ENCODE results near the gene EPHX1.
"Not testable (repeated sequence)": the region's sequence is repeated elsewhere in the genome, so short reads cannot be mapped to it uniquely, and the experiment has no call there.

The EPHX1 gene

GRCh38 chr1:225777058-225777582, 32.8 kb upstream of the EPHX1 start:
- DNase-seq (ENCODE audit: low read depth in 2 of 3, low spot score in 2 of 3) = peak in 1 of 3 experiments; percentile 6

DNA sequence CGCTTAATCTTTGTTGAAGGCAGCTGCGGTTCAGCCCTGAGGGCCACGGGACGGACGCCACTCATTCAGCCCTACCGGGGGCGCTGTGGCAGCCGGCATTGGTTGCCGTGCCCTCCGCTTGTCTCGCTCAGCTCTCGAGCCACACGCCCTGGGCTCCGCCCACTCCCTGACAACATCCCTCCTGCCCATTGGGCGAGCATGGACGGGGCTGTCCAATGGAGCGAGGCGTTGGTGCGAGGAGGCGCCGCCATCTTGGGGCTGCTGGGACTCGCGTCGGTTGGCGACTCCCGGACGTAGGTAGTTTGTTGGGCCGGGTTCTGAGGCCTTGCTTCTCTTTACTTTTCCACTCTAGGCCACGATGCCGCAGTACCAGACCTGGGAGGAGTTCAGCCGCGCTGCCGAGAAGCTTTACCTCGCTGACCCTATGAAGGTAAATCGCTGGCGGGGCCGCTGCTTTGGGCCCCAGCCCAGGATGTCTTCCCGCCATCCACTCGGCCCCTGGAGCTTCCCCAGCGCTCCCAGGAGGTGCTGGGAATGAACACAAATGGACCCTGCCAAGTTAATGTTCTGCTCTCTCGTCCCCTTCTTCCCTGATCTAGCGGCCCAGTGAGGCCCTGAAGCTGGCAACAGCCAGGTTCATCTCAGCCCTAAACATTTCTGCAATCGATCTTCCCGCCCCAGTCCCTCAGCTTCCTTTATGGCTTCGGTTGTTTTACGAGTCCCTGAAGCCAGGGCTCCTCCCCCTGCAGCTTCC, 32.2 kb upstream of the EPHX1 start, which contains the start of gene SRP9:
Gene SRP9 (plus strand): TSS at position 244 of the 754 bp plus-strand sequence. CDS start 115 bp downstream, at position 359.
- DNase-seq (ENCODE audit: low read depth in 2 of 3, low spot score in 2 of 3) = peak; percentile 90 to 94 (median 94)

- DNase-seq (ENCODE audit: low read depth in 2 of 3, low spot score in 2 of 3) = no peak
Observed at GRCh38 chr1:225778337-225778669, 31.6 kb upstream of the EPHX1 start.

GRCh38 chr1:225779165-225779564, 30.8 kb upstream of the EPHX1 start:
- DNase-seq (ENCODE audit: low read depth in 2 of 3, low spot score in 2 of 3) = not testable (repeated sequence)

GRCh38 chr1:225780134-225780533, 29.8 kb upstream of the EPHX1 start:
- no peak for DNase-seq (ENCODE audit: low read depth in 2 of 3, low spot score in 2 of 3)

DNA sequence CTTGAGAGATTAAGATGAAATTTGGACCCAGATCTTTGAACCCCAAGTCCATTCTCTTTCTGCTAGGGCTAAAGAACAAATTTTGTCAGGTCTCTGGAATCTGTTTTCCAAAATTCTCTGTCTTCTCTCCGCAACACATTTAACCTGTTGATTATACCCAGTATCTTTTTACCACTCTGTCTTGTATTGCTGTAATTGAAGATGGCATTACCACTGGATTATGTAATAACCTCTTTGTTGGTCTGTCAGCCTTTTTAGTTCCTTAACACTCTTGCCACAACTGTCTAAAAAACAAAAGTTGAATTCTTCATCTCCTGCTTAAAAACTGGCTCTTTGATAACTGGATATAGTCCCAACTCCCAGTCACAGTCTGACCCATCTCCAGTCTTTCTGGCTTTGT, 29.3 kb upstream of the EPHX1 start:
- DNase-seq (ENCODE audit: low read depth in 2 of 3, low spot score in 2 of 3) = no peak

DNA sequence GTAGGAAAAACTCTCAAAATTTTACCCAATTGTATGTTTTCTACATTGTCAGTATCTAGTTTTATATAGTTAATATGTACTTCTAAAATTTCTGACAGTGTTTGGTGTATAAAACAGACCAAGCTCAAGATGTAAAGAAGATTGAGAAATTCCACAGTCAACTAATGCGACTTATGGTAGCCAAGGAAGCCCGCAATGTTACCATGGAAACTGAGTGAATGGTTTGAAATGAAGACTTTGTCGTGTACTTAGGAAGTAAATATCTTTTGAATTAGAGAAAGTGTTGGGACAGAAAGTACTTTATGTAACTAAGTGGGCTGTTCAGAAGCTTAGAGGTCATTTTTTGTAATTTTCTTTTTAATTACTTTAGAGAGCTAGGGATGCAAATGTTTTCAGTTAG, 20.8 kb upstream of the EPHX1 start:
- not testable (repeated sequence) for DNase-seq (ENCODE audit: low read depth in 2 of 3, low spot score in 2 of 3)

DNA sequence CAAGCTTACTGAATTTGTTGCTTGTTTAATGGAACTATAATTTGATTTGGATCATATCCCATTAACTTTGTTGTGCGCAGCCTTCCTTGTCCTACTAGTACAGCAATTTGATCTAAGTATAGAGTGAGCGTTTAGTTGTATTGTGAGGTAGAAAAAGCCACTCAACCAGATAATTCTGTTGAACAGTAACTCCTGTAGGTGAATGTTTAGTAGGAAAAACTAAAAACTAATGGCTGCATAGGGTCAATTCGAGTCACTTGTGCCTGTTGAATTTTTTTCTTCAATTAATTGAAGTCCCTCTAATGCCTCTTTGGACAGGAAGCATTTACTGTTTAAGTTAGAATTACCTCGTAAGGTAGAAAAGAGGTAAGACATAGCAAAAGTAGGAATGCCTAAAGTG, 15.0 kb upstream of the EPHX1 start:
- no peak for DNase-seq (ENCODE audit: low read depth in 2 of 3, low spot score in 2 of 3)

GRCh38 chr1:225796097-225796496, 13.8 kb upstream of the EPHX1 start:
- DNase-seq (ENCODE audit: low read depth in 2 of 3, low spot score in 2 of 3) = not testable (repeated sequence)

- DNase-seq (ENCODE audit: low read depth in 2 of 3, low spot score in 2 of 3) = not testable (repeated sequence)
Observed at GRCh38 chr1:225801146-225801545, 8.8 kb upstream of the EPHX1 start.

- no peak for DNase-seq (ENCODE audit: low read depth in 2 of 3, low spot score in 2 of 3)
Observed at GRCh38 chr1:225806249-225806648, 3.7 kb upstream of the EPHX1 start.

- DNase-seq (ENCODE audit: low read depth in 2 of 3, low spot score in 2 of 3) = not testable (repeated sequence)
Observed at GRCh38 chr1:225806736-225807135, 3.2 kb upstream of the EPHX1 start.

GRCh38 chr1:225808136-225808535, 1.8 kb upstream of the EPHX1 start:
- no peak for DNase-seq (ENCODE audit: low read depth in 2 of 3, low spot score in 2 of 3)

DNA sequence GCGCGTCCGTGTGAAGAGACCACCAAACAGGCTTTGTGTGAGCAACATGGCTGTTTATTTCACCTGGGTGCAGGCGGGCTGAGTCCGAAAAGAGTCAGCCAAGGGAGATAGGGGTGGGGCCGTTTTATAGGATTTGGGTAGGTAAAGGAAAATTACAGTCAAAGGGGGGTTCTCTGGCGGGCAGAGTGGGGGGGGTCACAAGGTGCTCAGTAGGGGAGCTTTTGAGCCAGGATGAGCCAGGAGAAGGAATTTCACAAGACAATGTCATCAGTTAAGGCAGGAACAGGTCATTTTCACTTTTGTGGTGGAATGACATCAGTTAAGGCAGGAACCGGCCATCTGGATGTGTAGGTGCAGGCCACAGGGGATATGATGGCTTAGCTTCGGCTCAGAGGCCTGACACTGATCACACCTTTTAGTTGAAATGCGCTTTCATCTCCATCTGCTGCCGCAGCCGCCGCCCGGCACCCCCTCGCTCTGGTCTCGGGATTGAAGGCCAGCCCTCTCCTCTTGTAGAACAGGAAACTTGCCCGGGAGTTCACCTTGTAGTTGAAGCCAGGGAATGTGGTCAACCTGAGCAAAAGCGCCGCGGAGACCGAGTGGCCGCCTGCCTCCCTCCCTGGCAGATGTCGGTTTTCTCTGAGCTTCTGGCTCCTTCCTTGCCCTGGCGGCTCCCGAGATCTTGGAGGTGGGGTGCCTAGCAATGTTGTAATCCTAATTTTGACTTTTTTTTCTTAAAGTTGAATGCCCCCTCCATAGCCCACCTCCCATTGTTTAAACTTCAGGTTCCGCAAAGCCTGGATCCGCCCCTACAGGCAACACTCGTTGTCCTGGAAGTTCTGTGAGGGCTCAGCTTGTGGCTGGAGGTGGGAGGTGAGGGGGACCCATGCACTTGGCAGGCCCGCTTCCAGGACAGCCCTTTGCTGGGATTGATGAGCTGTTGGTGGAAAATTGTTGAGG, 935 bp downstream of the EPHX1 start:
- DNase-seq (ENCODE audit: low read depth in 2 of 3, low spot score in 2 of 3) = not testable (repeated sequence)

GRCh38 chr1:225811622-225812487, 1.9 kb downstream of the EPHX1 start:
- DNase-seq (ENCODE audit: low read depth in 2 of 3, low spot score in 2 of 3) = no peak

DNA sequence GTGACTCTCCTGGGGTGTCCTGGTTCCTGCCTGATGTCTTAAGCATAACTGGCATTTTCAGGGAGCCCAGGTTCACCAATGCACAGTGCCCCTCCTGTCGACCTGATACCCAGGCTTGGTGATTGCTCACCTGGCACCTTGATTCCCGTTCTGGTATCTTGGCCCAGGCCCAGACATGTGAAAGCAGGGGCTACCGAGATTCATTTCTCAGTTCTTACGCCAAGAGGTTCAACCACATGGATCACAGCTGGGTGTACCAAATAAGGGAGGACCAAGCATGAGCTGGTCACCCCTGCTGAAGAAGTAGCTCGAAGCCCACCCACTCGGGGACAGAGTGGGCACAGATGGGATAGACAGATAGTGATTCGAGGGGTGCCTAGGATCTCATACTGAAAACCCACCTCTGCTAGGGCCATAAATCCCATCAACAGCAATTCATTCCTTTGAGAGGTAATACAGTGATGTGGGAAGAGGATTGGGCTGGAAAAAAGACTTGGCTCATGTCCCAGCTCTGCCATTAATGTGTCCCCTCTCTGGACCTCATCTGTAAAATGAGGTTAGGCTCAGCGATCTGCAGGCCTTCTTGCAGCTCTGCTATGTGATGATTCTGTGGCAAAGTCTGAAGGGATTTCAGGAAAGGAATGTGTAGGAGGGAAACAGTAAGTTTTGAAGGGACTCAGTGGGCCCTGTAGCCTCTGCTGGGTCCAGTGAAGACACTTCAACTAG, 2.7 kb downstream of the EPHX1 start:
- no peak for DNase-seq (ENCODE audit: low read depth in 2 of 3, low spot score in 2 of 3)

- DNase-seq (ENCODE audit: low read depth in 2 of 3, low spot score in 2 of 3) = no peak
Observed at GRCh38 chr1:225813214-225813964, 3.5 kb downstream of the EPHX1 start.

GRCh38 chr1:225814381-225814780, 4.5 kb downstream of the EPHX1 start:
- no peak for DNase-seq (ENCODE audit: low read depth in 2 of 3, low spot score in 2 of 3)

DNA sequence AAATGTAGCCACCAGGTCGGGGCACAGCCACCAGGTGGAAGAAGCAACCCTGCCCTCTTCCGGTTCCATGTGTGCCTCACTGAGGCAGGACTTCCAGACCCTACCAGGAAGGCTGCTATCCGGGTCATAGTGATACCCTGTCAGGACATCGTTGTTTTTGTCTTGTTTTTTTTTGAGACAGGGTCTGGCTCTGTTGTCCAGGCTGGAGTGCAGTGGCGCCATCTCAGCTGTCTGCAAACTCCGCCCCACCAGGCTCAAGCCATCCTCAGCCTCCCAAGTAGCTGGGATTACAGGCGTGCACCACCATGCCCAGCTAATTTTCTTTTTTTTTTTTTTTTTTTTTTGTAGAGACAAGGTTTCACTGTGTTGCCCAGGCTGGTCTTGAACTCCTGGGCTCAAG, 5.2 kb downstream of the EPHX1 start:
- DNase-seq (ENCODE audit: low read depth in 2 of 3, low spot score in 2 of 3) = not testable (repeated sequence)
